ENCODE results near the gene KCNQ4.
A peak's percentile ranks its signal among the peaks of the same experiment; 100 is the strongest.

Gene KCNQ4

GRCh38 chr1:40861224-40862003 lies 77.8 kb downstream of the KCNQ4 start:
- peak; percentile 38 for DNase-seq (ENCODE audit: low read depth)

DNA sequence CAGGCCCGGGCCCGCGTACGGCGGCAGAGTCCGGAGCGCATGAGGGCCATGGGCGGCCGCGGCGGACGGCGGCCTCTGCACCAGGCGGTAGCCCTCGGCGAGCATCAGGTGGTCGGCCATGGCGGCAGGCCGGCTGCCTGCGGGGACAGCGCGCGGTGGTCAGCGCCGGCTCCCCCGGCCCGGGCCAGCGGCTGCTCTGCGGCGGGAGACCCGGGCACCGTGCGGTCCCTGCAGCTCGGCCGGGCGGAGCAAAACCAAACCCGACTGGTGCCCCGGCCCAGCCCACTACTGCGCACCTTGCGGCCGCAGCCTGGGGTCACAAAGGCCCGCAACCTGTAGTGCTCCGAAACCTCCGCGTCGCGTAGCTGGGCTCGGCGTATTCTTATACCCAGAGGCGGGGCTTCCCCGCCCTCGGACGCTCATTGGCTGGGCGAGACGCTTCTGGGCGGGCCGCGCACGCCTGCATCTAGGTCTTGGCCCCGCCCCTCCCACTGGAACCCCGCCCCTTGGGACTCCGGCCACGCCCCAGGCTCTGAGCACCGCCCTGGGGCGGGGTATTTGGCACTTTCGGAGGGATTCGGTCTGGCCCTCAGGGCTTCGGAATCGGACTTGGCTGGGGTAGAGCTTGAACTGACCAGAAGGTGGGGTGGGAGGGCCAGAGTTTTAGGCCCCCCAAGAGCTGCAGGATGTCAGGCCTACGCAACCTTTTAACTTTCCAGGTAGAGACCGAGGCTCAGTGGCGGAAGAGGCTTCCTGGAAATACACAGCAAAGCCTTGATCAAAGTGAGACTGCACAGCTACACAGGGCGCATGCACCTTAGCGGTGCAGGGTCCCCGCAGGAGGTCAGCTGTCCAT lies 78.6 kb downstream of the KCNQ4 start, which contains the start of gene CITED4:
Gene CITED4, minus strand, starts transcription at position 356 of the 856 bp plus-strand sequence. Its CDS starts 236 bp downstream, at position 120.
- DNase-seq (ENCODE audit: low read depth) = peak; percentile 88

GRCh38 chr1:40868051-40868723 lies 84.6 kb downstream of the KCNQ4 start:
- DNase-seq (ENCODE audit: low read depth) = peak; percentile 47

GRCh38 chr1:40870135-40870728 lies 86.6 kb downstream of the KCNQ4 start:
- no peak for DNase-seq (ENCODE audit: low read depth)

DNA sequence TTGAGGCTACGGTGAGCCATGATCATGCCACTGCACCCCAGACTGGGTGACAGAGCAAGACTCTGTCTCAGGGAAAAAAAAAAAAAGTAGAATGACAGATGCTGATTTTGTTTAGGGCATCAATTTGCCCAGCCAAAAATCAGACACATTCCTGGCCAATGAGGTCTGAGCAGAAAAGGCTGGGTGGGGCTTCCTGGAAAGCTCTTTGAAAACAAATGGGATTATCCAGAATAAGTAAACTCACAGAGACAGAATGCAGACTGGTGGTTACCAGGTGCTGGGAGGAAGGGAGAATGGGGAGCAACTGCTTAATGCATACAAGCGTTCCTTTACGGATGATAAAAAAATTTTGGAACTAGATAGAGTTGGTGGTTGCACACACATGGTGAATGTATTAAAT lies 88.7 kb downstream of the KCNQ4 start:
- no peak for DNase-seq (ENCODE audit: low read depth)

DNA sequence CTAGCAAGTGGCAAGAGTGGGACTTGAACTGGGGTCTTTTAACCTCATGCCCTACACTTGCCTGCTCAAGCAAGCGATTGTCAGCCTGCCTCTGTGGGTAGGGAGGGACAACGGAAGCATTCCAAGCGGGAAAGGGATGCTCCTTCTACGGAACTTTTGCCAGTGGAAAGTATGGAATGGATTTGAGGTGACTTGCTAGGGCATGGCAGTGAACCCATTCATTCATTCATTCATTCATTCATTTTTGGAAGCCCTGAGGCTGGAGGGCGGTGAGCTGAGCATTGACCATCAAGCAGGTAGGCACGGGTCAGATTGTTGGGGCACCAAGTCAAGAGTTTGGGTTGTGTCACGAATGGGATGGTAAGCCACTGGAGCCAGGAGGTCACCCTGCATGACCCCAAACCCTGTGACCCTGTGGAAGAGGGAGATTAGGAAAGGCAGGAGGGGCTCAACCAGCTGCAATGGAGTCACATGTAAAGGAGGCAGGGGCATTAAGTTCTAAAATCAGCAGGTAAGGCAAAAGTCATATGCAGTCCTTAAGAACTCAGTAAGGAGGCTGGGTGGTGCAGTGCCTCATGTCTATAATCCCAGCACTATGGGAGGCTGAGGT lies 90.4 kb downstream of the KCNQ4 start:
- no peak for DNase-seq (ENCODE audit: low read depth)

DNA sequence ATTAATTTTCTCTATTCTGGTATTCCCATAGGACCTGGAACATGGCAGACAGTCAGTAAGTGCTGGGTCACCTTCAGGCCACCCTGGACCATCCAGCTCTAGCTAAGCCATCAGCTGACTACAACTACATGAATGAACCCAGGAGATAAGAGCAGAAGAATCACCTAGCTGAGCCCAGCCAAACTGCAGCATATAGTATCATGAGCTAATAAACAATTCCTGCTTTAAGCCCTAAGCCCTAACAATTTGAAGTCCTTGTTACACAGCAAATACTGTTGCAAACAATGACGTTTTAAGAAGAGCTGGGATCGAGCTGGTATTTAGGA lies 92.8 kb downstream of the KCNQ4 start:
- no peak for DNase-seq (ENCODE audit: low read depth)

DNA sequence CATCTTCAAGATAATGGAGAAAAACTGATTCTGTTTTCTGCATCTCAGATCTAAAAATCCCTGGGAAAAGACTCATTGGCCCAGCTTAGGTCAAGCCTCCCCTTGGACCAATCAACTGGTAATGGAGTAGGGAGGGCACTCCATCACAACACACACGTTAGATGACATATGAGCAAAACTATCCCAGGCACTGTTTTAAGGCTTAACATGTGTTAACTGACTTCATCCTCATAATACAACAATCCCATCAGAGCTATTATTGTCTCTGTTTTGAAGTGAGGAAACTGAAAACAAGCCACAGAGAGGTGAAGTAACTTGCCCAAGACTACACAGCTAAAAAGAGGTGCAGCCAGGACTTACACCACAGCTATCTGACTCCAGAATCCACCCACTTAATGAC lies 93.3 kb downstream of the KCNQ4 start:
- DNase-seq (ENCODE audit: low read depth) = no peak

DNA sequence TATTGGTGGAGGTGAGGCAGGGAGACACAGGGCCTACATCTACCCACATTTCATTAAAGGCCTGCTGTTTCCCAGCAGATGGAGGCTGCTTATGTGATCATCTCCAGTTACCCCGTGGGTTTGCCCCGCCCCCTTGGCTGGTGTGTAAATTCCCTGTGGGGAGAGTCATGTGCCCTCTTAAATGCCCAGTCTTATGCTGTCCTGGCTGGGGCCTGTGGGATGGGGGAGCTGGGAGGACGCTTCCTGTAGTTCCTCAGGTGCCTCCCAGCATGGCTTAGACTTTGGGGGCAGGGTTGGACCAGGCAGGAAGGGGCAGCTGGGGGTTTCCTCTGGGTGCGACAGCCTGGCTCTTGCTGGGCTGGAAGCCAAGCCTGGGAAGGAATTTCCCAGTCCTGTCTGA lies 94.1 kb downstream of the KCNQ4 start:
- peak; percentile 92 for DNase-seq (ENCODE audit: low read depth)

GRCh38 chr1:40878906-40879305 lies 95.3 kb downstream of the KCNQ4 start:
- no peak for DNase-seq (ENCODE audit: low read depth)

DNA sequence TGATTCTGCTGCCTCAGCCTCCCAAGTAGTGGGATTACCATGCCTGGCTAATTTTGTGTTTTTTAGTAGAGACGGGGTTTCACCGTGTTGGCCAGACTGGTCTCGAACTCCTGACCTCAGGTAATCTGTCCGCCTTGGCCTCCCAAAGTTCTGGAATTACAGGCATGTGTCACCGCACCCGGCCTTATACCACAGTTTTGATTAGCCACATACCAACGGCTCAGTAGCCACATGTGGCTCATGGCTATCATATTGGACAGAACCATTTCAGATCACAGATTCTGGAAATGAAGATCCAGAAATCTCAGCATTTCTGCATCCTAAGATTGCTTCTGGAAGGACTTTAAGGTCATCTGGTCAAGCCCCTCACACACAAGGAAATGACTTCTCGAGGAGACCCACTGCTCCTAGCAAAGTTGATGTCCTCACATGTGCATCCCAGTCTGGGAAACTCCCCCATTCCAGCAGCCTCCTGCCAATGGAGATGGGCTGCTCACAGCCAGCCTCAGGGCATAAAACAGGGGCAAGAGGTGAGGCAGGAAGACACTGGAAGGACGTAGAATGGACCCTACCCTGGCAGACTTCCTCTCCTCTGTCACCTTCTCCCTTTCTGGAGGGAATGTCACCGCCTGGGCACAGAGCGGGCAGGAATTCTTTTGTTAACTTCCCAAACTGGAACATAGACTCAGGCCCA lies 96.0 kb downstream of the KCNQ4 start:
- DNase-seq (ENCODE audit: low read depth) = no peak

DNA sequence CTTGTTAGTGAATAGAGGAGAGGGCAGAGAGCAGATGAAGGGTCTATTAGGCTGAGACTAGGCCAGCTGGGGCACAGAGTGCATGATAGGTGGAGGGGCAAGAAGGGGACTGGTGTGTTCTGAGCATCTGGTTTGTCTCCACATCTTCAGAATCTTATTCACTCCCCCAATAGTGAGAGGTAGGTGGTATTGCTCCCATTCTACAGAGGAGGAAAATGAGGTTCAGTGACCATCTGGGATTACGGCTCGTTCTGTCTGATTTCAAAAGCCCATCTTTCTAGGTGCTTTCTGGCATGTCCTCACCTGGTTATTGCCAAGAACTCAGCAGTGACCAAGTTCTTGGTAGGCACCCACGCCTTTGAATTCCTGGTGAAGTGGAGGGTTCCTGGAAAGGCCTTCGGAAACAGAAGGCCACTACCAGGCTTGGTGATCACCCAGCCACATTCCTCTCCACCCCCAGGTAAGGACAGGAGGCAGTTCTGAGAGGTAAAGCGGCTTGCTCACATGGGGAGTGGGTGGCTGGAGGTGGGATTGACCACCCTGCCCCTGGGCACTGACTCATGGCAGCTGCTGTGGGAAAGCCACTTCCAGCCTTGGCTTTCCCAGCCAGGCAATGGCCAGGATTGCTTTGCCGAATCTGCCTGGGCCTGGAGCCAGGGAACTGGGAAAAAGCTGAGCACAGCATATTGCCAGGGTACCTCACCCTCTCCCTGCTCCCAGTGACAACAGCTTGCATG lies 97.4 kb downstream of the KCNQ4 start:
- no peak for DNase-seq (ENCODE audit: low read depth)

GRCh38 chr1:40884055-40884795 lies 100.6 kb downstream of the KCNQ4 start:
- DNase-seq (ENCODE audit: low read depth) = no peak

DNA sequence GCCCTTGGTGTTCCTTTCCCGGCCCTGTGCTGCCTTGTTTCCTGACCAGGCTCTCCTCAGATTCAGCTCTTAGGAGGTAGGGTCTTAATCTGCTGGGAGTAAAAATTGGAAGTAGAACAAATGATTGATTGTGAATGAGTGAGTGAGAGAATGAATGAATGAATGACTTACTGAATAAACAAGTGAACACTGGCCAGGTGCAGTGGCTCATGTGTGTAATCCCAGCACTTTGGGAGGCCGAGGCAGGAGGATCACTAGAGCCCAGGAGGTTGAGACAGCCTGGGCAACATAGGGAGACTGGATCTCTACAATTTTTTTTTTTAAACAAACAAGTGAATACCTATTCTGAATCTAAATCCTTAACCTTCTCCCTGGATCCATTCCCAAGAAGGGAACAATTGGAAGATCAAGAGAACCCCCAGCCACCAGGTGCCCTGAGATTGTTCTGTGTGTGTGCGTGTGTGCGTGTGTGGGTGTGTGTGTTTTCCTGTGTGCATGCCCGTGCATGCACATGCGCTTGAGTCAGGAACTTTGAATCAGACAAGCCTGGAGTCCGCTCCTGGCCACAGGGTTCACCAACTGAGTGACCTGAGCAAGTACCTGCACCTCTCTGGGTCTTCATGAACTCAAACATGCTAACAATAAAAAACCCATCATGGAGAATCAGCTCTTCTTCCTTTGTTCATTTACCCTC lies 102.9 kb downstream of the KCNQ4 start:
- no peak for DNase-seq (ENCODE audit: low read depth)

DNA sequence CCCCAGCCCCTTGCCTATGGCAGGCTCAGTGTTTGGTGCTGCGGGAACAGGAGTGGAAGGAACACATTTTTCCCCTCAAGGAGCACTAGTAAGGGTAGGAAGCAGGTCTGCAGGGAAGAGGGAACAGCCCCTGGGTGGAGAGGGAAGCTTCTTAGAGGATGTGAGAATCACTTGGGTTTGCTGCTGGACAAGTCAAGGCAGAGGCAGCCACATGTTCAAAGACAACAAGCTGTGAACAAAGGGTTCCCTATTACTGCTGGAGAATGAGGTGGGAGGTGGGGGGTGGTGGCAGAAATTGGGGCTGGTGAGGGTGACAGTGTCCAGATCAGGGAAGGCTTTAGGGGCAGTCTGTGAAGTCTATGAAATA lies 103.4 kb downstream of the KCNQ4 start:
- DNase-seq (ENCODE audit: low read depth) = no peak

DNA sequence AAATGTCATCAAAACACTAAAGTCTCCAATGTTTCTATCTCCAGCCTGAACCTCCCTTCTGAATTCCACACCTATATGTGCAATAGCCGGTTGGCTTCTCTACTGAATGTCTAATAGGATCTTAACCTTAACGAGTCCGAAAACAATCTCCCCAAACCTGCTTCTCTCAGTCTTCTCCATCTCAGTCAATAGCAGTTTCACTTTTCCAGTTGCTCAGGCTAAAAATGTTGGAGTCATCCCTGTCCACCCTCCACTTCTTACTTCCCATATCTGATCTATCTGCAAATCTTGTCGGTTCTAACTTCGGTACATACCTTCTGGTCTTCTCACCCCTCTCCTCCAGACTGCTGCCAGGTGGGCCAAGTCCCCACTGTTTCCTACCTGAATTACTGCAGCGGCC lies 104.1 kb downstream of the KCNQ4 start:
- no peak for DNase-seq (ENCODE audit: low read depth)

Measured in fibroblast of gingiva (primary cell).